HG03139 (cell line): Measurements from ENCODE around the gene FGR.
"Not testable (repeated sequence)": the region's sequence is repeated elsewhere in the genome, so short reads cannot be mapped to it uniquely, and the experiment has no call there.

Source experiments
- ATAC-seq: cut with Tn5 transposase; IDR thresholded peaks from one replicate; pipeline ENCODE4 v1.9.1; 2021; ENCODE audit not compliant: unreplicated experiment

The FGR gene

DNA sequence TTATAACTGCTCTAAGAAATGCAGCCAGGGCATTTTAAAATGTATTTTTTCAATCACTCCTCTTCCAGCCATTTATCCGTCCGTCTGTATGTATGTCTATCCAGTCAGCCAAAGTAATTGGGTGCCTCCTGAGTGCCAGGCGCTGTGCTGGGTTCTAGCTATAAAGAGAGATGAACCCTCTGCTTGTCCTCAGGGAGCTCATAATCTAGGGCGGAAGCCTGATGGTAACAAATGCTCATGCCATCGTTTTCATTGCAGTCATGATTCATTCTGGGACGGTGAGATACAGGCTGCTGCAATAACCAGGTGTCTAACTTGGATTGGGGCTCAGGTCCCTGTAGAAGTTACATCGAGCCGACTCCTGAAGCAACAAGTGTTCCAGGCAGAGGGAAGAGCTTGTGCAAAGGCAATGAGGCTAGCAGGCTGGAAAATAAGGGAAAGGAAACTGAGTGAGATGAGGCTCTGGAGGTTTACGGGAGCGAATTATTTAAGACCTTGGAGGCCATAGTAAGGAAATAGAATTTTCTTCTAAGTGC lies 25.4 kb upstream of the FGR start:
- peak; percentile 2 for ATAC-seq

DNA sequence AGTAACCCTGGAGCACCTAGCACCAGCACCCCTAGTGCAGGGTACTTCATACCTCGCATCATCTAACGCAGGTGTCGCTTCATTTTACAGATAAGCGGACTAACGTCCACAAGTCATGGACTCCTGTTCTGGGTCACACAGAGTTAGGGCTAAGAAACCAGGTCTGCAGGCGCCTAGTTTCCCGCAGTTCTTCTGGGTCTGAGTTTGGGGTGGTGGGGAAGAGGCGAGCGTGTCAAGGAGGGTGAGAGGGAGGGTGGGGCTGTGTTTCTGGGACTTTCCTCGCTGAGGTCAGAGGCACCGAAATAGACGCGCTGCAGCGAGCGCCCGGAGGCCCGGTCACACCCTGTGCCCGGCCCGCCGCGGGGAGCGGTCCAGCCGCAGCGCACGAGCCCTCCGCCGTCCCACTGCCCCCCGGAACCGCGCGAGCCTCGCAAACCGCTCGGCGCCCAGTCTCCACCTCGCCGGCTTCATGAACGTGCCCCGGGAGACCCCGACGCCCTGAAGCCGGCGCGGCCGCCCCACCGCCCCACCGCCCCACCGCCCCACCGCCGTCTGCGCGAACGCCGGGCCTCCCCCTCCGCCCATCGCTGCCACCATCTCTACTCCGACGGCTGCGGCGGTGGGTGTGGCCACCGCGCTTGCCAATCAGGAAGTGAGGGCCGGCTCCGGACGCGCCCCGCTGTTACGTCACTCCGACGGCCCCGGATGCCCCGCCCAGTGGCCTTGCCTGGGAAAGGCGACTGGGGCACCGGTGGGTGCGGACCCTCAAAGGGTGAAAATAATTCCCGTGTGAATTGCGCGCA lies 24.7 kb upstream of the FGR start:
- peak; percentile 57 for ATAC-seq

DNA sequence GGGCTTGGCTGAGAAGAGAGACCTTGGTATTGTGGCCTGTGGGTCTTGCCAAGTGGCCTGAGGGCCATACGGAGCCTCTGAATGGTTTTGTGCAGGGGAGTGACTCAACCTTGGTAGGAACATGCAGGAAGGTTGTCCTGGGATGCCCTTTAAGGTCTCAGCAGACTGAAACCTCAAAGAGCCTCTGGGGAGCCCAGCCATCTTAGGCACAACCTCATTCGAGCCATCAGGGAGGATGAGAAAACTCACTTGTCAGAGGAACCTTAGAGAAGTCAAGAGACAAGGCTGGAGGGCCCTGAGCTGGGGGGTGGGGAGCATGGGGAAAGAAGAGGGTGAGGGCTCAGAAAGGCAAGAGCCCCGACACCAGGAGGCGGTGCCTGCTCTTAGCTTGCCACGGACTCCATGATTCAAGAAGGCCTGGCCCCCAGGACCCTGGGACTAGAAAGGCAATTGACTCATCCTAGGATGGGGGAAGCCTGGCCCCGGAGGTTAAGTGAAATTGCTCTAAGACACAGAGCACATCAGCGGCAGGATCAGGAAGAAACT lies 24.0 kb upstream of the FGR start:
- peak; percentile 11 for ATAC-seq

DNA sequence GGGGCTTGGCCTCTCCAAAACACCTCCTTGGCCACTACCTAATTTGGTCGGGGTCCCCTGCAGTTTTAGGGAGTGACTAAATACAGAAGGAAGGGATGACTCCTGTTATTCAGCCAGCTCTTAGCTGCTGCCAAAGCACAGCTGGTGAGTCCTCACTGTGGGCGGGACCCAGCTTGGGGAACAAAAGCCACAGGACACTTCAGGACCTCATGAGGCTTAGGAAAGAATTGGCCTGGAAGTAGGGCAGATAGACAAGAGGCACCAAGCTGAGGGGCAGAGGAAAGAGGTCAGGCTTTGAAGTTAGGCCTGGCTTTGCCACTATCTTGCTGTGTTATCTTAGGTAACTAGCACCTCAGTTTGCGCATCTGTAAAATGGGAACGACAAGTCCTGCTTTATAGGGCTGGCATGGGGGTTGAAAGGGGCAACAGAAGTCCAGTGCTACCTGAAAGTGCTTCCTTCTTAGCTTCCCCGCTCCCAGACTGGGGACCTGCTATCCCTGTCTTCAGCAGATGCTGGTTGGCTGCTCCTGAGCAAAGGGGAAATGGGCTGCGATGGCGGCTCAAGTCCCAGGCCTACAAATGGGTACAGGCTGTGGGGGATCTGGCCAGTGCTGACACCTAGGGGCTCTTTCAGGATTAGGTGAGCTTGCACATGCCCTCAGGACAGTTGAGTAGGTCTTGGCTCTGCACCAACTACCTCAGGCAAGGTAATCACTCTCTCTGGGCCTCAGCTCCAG lies 21.3 kb upstream of the FGR start:
- ATAC-seq, result no peak

DNA sequence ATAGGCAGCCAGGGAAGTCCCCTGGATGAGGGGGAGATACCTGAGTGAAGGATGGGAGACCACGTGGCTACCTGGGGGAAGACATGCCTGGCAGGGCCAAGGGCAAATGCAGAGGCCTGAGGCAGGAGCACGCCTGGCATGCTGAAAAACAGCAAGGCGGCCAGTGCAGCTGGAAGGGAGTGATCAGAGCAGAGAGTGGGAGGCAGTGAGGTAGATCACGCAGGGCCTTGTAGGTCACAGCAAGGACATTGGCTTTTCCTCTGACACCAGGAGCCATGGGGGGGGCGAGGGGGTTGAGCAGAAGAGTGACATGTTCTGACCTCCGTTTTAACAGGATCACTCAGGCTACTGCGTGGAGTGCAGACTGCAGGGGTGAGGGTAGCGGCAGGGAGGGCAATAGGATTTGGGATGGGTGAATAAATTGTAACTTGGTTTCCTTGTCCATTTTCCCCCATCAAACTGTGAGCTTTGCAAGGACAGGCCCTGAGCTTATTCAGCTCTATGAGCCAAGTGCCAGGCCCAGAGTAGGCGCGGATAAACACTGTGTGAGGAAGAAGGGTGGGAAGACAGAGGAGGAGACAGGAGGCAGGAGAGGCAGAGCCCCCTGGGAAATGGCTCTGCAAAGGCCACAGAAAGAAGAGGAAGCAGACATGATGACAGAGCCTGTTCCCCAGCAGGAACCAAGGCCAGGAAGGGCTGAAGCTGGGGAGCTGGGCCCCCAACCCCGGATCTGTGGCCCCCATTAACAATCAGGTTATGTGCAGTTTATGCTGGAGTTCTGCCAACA lies 20.4 kb upstream of the FGR start:
- no peak for ATAC-seq

DNA sequence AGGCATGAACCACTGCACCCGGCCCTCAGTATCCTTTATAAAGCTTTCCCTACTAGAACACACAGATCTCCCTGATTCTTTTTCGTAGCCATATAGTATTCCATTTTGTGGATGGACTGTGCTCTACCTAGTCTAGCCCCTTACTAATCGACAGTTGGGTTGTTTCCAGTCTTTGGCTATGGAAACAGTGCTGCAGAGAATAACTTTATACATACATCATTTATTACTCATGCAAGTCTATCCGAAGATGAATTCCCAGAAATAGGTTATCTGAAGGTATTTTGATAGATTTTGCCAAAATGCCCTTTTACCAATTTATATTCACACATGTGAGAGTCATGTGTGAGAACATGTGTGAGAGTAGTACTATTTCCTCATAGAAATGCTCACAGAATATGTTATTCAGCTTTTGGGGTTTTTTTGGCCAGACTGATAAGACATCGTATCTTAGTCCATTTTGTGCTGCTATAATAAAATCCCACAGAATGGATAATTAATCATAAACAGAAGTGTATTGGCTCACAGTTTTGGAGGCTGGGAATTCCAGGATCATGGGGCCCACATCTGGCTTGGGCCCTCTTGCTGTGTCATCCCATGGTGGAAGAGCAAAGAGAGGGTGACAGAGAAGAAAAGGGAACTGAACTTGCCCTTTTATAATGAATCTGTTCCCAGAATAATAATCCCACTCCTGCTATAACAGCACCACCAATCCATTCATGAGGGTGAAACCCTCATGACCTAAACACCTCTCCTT lies 17.3 kb upstream of the FGR start:
- no peak for ATAC-seq

DNA sequence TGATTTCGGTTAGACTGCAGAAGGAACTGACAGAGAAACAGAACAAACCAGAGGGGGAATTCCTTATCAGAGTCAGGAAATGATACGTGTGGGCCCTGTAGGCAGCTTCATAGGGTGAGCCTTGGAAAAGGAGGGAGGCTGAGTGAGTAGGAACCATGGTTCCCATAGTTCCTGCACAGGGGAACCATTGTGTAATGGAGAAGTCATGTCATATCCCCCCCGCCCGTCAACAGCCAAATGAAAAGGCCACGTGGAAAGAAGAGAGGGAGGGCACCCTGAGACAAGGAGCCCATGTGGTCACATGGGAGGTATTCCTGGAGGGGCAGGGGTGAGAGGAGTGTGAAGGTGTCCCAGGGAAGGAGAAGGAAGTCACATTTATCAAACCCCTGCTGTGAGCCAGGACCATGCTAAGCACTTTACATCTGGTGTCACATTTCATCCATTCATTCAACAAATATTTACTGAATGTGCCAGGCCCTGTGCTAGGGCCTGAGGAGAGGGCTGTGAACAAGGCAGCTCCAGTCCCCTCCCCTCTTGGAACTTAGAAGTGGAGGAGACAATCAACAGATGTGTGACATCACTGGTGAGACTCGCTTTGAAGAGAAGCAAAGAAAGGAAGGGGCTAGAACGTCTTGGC lies 15.7 kb upstream of the FGR start:
- no peak for ATAC-seq

DNA sequence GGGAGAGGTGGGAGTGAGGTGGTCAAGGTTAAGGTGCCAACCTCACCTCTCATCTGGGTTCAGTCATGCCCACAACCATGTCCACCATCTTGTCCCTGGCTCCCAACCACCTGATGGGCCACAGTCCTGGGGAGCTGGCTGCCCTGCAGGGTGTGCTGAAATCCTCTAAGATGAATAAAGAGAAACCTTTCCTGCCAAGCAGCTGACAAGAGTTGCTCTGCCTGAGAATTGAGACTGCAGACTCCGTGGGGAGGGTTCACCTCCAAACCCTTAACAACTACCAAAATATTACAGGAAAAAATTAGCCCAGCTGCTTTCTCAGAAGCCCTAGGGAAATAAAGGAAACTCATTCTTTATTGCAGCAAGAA lies 15.2 kb upstream of the FGR start:
- no peak for ATAC-seq

DNA sequence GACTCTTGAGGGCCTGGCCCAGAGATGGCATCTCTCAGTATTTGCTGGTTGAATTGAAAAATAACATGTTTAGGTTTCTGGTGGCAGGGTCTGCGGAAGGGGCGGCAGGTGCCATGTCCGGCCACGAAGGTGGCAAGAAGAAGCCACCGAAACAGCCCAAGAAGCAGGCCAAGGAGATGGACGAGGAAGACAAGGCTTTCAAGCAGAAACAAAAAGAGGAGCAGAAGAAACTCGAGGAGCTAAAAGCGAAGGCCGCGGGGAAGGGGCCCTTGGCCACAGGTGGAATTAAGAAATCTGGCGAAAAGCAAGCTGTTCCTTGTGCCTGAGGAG lies 14.3 kb upstream of the FGR start:
- ATAC-seq, result no peak

DNA sequence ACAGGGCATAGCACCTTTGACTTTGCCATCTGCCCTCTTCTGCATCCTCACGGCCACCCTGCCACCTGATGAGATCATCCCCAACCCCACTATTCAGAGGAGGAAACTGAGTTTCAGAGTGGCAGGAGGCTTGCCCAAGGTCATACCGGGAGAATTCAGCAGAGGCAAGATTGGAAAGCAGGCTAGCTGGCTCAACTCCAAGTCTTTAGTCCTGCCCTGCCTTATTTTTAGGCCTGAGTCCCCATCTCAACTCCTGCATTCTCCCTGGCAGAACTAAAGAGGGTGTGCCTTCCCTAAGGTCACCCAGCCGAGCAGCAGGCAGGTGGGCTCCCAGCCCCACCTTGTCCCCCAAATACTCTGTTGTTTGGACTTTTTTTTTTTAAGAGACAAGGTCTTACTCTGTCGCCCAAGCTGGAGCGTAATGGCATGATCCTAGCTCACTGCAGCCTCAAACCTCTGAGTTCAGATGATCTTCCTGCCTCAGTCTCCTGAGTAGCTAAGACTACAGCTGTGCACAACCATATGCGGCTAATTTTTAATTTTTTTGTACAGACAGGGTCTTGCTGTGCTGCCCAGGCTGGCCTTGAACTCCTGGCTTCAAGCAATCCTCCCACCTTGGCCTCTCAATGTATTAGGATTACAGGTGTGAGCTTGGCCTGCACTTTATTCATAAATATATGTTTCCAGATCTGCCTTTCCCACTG lies 13.8 kb upstream of the FGR start:
- ATAC-seq, result no peak

DNA sequence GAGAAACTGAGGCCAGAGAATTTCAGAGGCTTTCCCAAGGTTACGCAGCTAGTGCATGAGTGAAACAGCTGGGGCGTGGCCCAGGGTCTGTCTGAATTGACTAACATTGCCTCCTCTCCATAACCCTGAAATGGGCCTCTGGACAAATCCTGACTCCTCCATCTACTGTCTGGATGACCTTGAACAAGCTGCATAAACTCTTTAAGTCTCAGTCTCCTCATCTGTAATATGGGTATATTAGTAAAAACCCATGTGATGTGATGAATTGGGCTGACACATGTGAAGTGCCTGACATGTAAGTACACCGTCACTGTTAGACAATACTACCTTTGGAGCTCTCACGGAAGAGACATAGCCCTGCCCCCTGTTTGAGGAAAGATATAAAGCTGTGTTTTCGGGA lies 12.3 kb upstream of the FGR start:
- ATAC-seq, result no peak

DNA sequence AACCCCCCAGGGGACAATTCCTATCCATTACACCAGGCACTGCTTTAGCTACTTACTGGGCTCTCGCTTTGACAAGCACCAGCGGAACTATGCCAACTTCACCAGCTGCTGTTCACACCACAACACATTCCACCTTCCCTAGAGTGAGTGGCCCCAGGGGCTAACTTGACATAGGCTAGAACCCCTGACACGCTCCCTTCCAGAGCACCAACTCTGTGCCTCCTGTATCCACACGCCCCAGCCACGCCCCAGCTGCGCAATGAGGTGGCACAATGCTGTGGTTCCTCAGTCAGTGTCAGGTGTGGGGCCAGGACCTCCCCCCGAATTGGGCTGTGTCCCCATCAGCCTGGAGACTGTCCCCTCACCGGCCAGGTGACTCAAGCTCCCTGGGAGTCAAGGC lies 11.7 kb upstream of the FGR start:
- ATAC-seq, result no peak

DNA sequence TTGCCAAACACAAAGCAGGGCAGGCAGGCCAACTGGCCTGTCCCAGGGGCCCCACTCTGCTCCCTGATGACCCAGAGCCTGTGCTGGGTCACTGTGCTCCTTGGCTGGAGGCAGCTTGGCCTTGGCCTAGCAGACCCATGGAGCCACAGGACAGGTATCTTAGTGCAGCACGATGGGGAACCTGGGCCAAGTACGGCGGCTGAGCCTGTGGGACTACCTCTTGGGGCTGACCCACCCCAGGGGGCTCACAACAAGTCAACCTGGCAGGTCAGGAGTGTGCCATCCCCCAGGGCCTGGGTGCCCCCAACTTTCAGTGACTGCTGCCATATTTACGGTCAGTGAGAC lies 10.1 kb upstream of the FGR start:
- no peak for ATAC-seq

DNA sequence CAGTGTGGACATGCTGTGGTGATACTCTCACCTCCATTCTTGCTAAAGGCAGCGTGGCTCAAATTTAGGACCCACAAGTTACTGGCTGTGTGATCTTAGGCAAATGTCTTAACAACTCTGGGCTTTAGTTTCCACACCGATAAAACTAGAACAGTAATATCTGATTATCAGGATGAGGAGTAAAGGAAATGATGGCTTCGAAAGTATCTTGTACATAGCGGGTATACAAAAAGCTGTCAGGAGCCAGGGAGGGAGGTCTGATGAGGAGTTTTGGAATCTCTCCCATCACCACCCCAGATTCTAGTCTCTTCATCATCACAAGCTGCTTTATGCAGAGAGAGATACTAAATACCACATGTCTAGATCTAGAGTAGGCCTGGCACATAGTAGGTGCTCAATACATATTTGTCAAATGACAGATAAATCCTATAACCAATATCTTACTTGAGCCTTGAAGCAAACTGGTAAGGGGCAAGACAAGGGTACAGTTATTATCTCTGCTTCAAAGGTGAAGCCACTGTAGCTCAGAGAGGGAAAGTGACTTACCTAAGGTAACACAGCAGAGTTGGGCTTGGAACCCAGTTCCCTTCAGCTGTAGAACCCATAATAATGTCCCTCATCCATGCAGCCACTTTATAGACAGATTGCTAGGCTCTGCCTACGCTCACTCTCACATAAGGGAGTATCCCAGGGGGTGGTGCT lies 9.5 kb upstream of the FGR start:
- no peak for ATAC-seq

DNA sequence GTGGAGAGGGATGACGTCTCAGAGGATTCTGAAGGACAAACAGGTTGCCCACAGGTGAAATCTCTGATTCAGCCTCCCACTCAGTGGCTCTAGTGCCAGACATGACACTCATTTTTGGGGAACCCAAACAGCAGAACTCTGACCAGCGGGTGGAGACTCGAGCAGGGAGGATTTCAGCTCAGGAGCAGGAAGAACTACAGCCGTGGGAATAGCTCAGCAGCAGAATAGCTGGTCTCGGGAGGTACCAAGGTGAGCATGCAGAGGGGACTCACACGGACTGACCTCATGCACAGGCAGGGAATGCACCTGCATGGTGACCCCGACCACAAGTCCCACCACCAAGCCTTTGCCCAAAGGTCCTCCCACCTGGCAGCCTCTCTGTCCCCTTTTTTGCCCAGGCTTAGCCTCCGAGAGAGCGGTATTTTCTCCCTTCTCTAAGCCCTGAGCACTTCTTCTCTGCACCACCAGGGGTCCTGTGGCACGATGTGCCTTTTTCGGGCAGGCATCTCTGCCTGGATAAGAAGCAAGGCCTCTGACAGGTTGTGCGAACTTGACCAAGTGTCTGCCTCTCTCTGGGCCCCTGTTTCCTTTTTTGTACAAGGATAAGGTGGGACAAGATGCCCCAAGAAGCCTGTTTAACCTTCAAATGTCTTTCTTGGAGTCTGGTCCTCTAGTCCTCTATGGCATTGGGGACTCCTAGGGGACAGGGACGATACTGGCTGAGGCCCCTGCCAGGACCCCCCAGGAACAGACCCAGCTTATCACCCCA lies 8.8 kb upstream of the FGR start:
- ATAC-seq, result no peak

DNA sequence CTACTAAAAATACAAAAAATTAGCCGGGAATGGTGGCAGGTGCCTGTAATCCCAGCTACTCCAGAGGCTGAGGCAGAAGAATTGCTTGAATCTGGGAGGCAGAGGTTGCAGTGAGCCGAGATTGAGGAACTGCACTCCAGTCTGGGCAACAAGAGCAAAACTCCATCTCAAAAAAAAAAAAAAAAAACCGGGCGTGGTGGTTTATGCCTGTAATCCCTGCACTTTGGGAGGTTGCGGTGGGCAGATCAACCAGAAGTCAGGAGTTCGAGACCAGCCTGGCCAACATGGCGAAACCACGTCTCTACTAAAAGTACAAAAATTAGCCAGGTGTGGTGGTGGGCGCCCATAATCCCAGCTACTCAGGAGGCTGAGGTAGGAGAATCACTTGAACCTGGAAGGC lies 5.5 kb upstream of the FGR start:
- not testable (repeated sequence) for ATAC-seq

DNA sequence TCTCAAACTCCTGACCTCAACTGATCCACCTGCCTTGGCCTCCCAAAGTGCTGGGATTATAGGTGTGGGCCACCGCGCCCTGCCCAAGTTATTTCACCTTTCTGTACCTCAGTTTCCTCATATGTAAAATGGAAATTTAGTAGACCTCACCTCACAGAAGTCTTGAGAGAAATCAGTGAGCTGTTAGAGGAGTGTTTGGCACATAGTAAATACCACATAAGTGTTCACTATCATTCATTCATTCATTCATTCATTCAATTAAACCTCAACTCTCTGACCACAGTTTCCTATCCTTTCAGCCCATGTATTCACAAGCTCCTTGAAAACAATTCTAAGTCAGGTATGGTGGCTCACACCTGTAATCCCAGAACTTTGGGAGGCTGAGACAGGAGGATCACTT lies 3.8 kb upstream of the FGR start:
- ATAC-seq, result no peak

DNA sequence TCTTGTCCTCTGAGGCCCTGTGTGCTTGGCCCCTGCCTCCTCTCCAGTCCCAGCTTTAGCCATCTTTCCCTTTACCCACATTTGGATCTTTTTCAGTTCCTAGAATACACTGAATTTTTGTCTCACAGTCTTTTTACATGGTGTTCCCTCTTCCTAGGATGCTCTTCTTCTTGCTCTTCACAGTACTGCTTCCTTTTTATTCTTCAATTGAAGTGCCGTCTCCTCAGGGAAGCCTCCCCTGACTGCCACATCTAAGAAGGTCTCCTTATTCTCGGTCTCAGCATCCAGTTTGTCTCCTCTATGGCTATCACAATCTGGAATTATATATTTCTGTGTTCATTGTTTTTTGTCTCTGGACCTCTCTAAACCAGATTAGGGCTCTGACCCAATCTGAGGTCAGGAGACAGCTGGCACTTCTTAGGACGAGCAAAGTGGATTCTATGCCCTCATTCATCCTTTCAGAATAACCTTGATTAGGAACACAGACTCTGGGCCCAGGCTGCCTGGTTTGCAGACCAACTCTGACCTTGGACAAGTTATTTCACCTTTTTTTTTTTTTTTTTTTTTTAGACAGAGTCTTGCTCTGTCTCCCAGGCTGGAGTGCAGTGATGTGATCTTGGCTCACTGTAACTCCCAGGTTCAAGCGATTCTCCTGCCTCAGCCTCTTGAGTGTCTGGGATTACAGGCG lies 3.2 kb upstream of the FGR start:
- ATAC-seq, result no peak
